Measurements from ENCODE around the gene SEC16B. TPM values are rescaled to one million over a fixed set of nuclear protein-coding genes. Genes with fewer than 3 reads are reported as not detected.

The SEC16B gene
- total and polyA plus RNA-seq, 4 donors, result 10.9 to 56.8 (median 29.4) TPM

GRCh38 chr1:177935638-177936415, 34.0 kb downstream of the SEC16B start (continued):
- TF ChIP-seq ZBTB33 (IDR thresholded peaks at IDR 0.05), result no peak
- no peak for TF ChIP-seq RAD21 (IDR thresholded peaks at IDR 0.05)

GRCh38 chr1:177934927-177935326, 34.9 kb downstream of the SEC16B start:
- Histone ChIP-seq H3K27ac (ENCODE audit: low read depth in 1 of 2, low read length in 2 of 2) (no peak overlapping the region), H3K27me3 (ENCODE audit: control insufficient read depth in 4 of 4, insufficient read depth in 4 of 4, low read length in 3 of 4) (no peaks in the 10 kb centered on the region), H3K36me3 (ENCODE audit: control insufficient read depth in 4 of 4, insufficient read depth in 3 of 4, low read depth in 1 of 4, low read length in 3 of 4) (peaks cover 23 to 95% (median 77%) of the 10 kb centered on the region in 4 donors), H3K9ac (ENCODE audit: low read depth in 1 of 2, low read length in 2 of 2) (no peak overlapping the region), H3K9me3 (ENCODE audit: control insufficient read depth in 4 of 4, low read length in 3 of 4) (no peaks in the 10 kb centered on the region), H3K4me3 (ENCODE audit: low read depth in 1 of 3, low read length in 3 of 3) (no peak overlapping the region), H3K4me1 (ENCODE audit: control insufficient read depth in 4 of 4, insufficient read depth in 4 of 4, low read length in 3 of 4) (no peaks in the 10 kb centered on the region)
- 93% methylated on average over 3 of the region's 3 CpGs for WGBS
- DNase-seq (ENCODE audit: low spot score), result no peak
- TF ChIP-seq ZBTB33 (IDR thresholded peaks at IDR 0.05), result no peak
- TF ChIP-seq GABPA (IDR thresholded peaks at IDR 0.05 in 1 of 2, conservative IDR thresholded peaks at IDR 0.05 in 1 of 2), result no peak
- no peak for TF ChIP-seq MAX (IDR thresholded peaks at IDR 0.05)
- TF ChIP-seq SP1 (IDR thresholded peaks at IDR 0.05), result no peak
- no peak for TF ChIP-seq FOXA1 (IDR thresholded peaks at IDR 0.05)
- TF ChIP-seq JUND (IDR thresholded peaks at IDR 0.05), result no peak
- no peak for TF ChIP-seq RAD21 (IDR thresholded peaks at IDR 0.05)
- no peak for TF ChIP-seq FOXA2 (IDR thresholded peaks at IDR 0.05)
- TF ChIP-seq HNF4G (IDR thresholded peaks at IDR 0.05), result no peak
- no peak for TF ChIP-seq HNF4A (conservative IDR thresholded peaks at IDR 0.05)
- no peak for TF ChIP-seq CTCF (IDR thresholded peaks at IDR 0.05; ENCODE audit: low read depth, low read length, missing input control)
- TF ChIP-seq TAF1 (conservative IDR thresholded peaks at IDR 0.05), result no peak
- TF ChIP-seq NR2F2 (IDR thresholded peaks at IDR 0.05), result no peak

GRCh38 chr1:177934461-177934860, 35.4 kb downstream of the SEC16B start:
- no peak overlapping the region for H3K27ac ChIP-seq (ENCODE audit: low read depth in 1 of 2, low read length in 2 of 2)
- 95% methylated on average over 3 of the region's 3 CpGs for WGBS
- H3K9ac ChIP-seq (ENCODE audit: low read depth in 1 of 2, low read length in 2 of 2), result no peak overlapping the region
- no peaks in the 10 kb centered on the region for H3K4me1 ChIP-seq (ENCODE audit: control insufficient read depth in 4 of 4, insufficient read depth in 4 of 4, low read length in 3 of 4)
- no peak overlapping the region for H3K4me3 ChIP-seq (ENCODE audit: low read depth in 1 of 3, low read length in 3 of 3)
- H3K9me3 ChIP-seq (ENCODE audit: control insufficient read depth in 4 of 4, low read length in 3 of 4), result no peaks in the 10 kb centered on the region
- peaks cover 27 to 95% (median 77%) of the 10 kb centered on the region in 4 donors for H3K36me3 ChIP-seq (ENCODE audit: control insufficient read depth in 4 of 4, insufficient read depth in 3 of 4, low read depth in 1 of 4, low read length in 3 of 4)
- no peak for DNase-seq (ENCODE audit: low spot score)
- no peaks in the 10 kb centered on the region for H3K27me3 ChIP-seq (ENCODE audit: control insufficient read depth in 4 of 4, insufficient read depth in 4 of 4, low read length in 3 of 4)
- TF ChIP-seq NR2F2 (IDR thresholded peaks at IDR 0.05) (no peak), SP1 (IDR thresholded peaks at IDR 0.05) (no peak), HNF4G (IDR thresholded peaks at IDR 0.05) (no peak), ZBTB33 (IDR thresholded peaks at IDR 0.05) (no peak), CTCF (IDR thresholded peaks at IDR 0.05; ENCODE audit: low read depth, low read length, missing input control) (no peak), EGR1 (IDR thresholded peaks at IDR 0.05; ENCODE audit: low read depth in 2 of 2) (no peak), ATF3 (IDR thresholded peaks at IDR 0.05) (no peak), HNF4A (conservative IDR thresholded peaks at IDR 0.05) (no peak), GABPA (IDR thresholded peaks at IDR 0.05 in 1 of 2, conservative IDR thresholded peaks at IDR 0.05 in 1 of 2) (no peak)

Measured in liver (tissue), 9 donors.